ENCODE data around the gene MAPKBP1.

MAPKBP1 gene

GRCh38 chr15:41804916-41805666 is 30.8 kb downstream of the MAPKBP1 start:
- no peak for DNase-seq (ENCODE audit: low read depth in 2 of 2)
- no peak overlapping the region for H3K4me3 ChIP-seq (replicated peaks in 1 of 2; ENCODE audit: low read depth in 2 of 2, low read length in 2 of 2)
- no peak for TF ChIP-seq CTCF (IDR thresholded peaks at IDR 0.05; ENCODE audit: low read depth, low read length)

- no peak for DNase-seq (ENCODE audit: low read depth in 2 of 2)
- TF ChIP-seq CTCF (IDR thresholded peaks at IDR 0.05; ENCODE audit: low read depth, low read length) = no peak
- no peak overlapping the region for H3K4me3 ChIP-seq (replicated peaks in 1 of 2; ENCODE audit: low read depth in 2 of 2, low read length in 2 of 2)
Observed at GRCh38 chr15:41805711-41806110, 31.4 kb downstream of the MAPKBP1 start.

- H3K4me3 ChIP-seq (replicated peaks in 1 of 2; ENCODE audit: low read depth in 2 of 2, low read length in 2 of 2) = no peak overlapping the region
- DNase-seq (ENCODE audit: low read depth in 2 of 2) = no peak
- TF ChIP-seq CTCF (IDR thresholded peaks at IDR 0.05; ENCODE audit: low read depth, low read length) = no peak
Observed at GRCh38 chr15:41806291-41807181, 32.3 kb downstream of the MAPKBP1 start.

GRCh38 chr15:41809121-41809520 is 34.8 kb downstream of the MAPKBP1 start:
- no peak for TF ChIP-seq CTCF (IDR thresholded peaks at IDR 0.05; ENCODE audit: low read depth, low read length)
- H3K4me3 ChIP-seq (replicated peaks in 1 of 2; ENCODE audit: low read depth in 2 of 2, low read length in 2 of 2) = no peak overlapping the region
- DNase-seq (ENCODE audit: low read depth in 2 of 2) = no peak

- no peak overlapping the region for H3K4me3 ChIP-seq (replicated peaks in 1 of 2; ENCODE audit: low read depth in 2 of 2, low read length in 2 of 2)
- no peak for DNase-seq (ENCODE audit: low read depth in 2 of 2)
- TF ChIP-seq CTCF (IDR thresholded peaks at IDR 0.05; ENCODE audit: low read depth, low read length) = no peak
Observed at GRCh38 chr15:41809526-41810220, 35.4 kb downstream of the MAPKBP1 start.

- no peak for DNase-seq (ENCODE audit: low read depth in 2 of 2)
- H3K4me3 ChIP-seq (replicated peaks in 1 of 2; ENCODE audit: low read depth in 2 of 2, low read length in 2 of 2) = no peak overlapping the region
- no peak for TF ChIP-seq CTCF (IDR thresholded peaks at IDR 0.05; ENCODE audit: low read depth, low read length)
Observed at GRCh38 chr15:41810651-41811431, 36.6 kb downstream of the MAPKBP1 start.
